ENCODE results near the gene CFAP100.

The CFAP100 gene

GRCh38 chr3:126446791-126447190, 52.1 kb downstream of the CFAP100 start:
- no peak for DNase-seq

- no peak for DNase-seq
Measured at GRCh38 chr3:126447456-126448106, 52.9 kb downstream of the CFAP100 start.

- no peak for DNase-seq
Measured at GRCh38 chr3:126448136-126448892, 53.6 kb downstream of the CFAP100 start.

- DNase-seq, result no peak
Measured at GRCh38 chr3:126448893-126449180, 54.1 kb downstream of the CFAP100 start.

- DNase-seq, result no peak
Measured at GRCh38 chr3:126449621-126450051, 54.9 kb downstream of the CFAP100 start.

GRCh38 chr3:126450219-126450618, 55.5 kb downstream of the CFAP100 start:
- no peak for DNase-seq

- no peak for DNase-seq
Measured at GRCh38 chr3:126450744-126451143, 56.0 kb downstream of the CFAP100 start.

GRCh38 chr3:126451511-126451910, 56.8 kb downstream of the CFAP100 start:
- no peak for DNase-seq

- DNase-seq, result no peak
Measured at GRCh38 chr3:126452213-126452612, 57.5 kb downstream of the CFAP100 start.

GRCh38 chr3:126454025-126454424, 59.3 kb downstream of the CFAP100 start:
- no peak for DNase-seq

GRCh38 chr3:126454437-126455198, 59.9 kb downstream of the CFAP100 start:
- no peak for DNase-seq

GRCh38 chr3:126456211-126456610, 61.5 kb downstream of the CFAP100 start:
- no peak for DNase-seq

- no peak for DNase-seq
Measured at GRCh38 chr3:126456766-126457388, 62.2 kb downstream of the CFAP100 start.

- DNase-seq, result no peak
Measured at GRCh38 chr3:126459111-126459762, 64.5 kb downstream of the CFAP100 start.

- DNase-seq, result no peak
Measured at GRCh38 chr3:126459763-126460127, 65.0 kb downstream of the CFAP100 start.

- DNase-seq, result no peak
Measured at GRCh38 chr3:126460381-126460780, 65.7 kb downstream of the CFAP100 start.

GRCh38 chr3:126461450-126462070, 66.9 kb downstream of the CFAP100 start:
- DNase-seq, result no peak

- no peak for DNase-seq
Measured at GRCh38 chr3:126463521-126463920, 68.8 kb downstream of the CFAP100 start.

- DNase-seq, result no peak
Measured at GRCh38 chr3:126464093-126464492, 69.4 kb downstream of the CFAP100 start.

GRCh38 chr3:126464494-126464893, 69.8 kb downstream of the CFAP100 start:
- DNase-seq, result no peak

- DNase-seq, result no peak
Measured at GRCh38 chr3:126464997-126465396, 70.3 kb downstream of the CFAP100 start.

GRCh38 chr3:126465928-126466544, 71.3 kb downstream of the CFAP100 start:
- peak; percentile 60 for DNase-seq

Data from DMS79 treated with DMSO at 0.1 percent for 48 hours (cell line).